ENCODE data around the gene KIR3DL2. TPM values are rescaled to one million over a fixed set of nuclear protein-coding genes. Genes with fewer than 3 reads are reported as not detected.
"Not testable (repeated sequence)": the region's sequence is repeated elsewhere in the genome, so short reads cannot be mapped to it uniquely, and the experiment has no call there.

KIR3DL2 gene
- 1 to 10 TPM in 1 of 9 donors, not detected in 8; 1.1 TPM for total RNA-seq
- under 1 TPM in 1 of 2 donors, not detected in 1; 0.04 TPM for polyA plus RNA-seq
- long read RNA-seq, donor 1 = 0 reads
- long read RNA-seq, donor 2, partial matches to known transcripts = 0 of 2 reads
- long read RNA-seq, donor 2, other reads (novel, unspliced or antisense) = 0 of 2 reads
- long read RNA-seq, donor 3 = 0 reads

DNA sequence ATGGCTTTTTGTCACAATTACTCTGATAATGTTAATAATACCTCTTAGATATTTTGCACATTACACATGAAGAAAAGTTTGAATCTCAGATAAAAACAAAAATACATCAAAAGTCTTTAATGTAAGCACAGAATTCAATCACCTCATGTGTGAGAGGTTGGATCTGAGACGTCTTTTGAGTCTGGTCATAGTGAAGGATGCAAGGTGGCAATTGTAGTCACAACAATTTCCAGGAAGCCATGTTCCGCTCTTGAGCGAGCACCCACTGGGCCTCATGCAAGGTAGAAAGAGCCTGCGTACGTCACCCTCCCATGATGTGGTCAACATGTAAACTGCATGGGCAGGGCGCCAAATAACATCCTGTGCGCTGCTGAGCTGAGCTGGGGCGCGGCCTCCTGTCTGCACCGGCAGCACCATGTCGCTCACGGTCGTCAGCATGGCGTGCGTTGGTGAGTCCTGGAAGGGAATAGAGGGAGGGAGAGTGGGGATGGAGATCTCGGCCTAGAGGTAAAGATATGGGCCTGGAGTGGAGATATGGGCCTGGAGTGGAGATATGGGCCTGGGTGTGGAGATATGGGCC is at the start of gene KIR3DL2:
Gene KIR3DL2 (plus strand): TSS at position 383 of the 580 bp plus-strand sequence. CDS start 33 bp downstream, at position 416.
- H3K4me1 ChIP-seq; H3K27ac ChIP-seq; DNase-seq; intact Hi-C loops (cut with DNase I); H3K9me3 ChIP-seq; ATAC-seq; H3K36me3 ChIP-seq; H3K4me3 ChIP-seq: not testable (repeated sequence)
- peaks cover 0 to 12% (median 0%) of the 10 kb centered on the region in 9 donors for H3K27me3 ChIP-seq
- WGBS, 4 donors = 79 to 86% (median 84%) methylated on average over 15 to 16 of the region's 16 CpGs

DNA sequence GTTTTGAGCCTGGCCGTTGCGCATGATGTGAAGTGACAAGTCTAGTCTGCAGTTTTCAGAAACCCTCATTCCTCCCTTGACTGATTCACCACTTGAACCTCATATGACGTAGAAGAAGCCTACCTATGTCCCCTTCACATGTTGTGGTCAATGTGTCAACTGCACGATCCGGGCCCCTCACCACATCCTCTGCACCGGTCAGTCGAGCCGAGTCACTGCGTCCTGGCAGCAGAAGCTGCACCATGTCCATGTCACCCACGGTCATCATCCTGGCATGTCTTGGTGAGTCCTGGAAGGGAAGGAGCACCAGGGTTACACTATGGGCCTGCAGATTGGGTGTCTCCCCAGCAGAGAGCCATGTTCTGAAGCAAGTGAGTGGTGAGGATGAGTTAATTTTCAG is 46.8 kb upstream of the KIR3DL2 start, which contains the start of gene KIR2DL4:
Gene KIR2DL4 (plus strand): TSS at position 201 of the 400 bp plus-strand sequence. CDS start 42 bp downstream, at position 243.
- H3K36me3 ChIP-seq = no peaks in the 10 kb centered on the region
- intact Hi-C loops (cut with DNase I) = no loop called here

DNA sequence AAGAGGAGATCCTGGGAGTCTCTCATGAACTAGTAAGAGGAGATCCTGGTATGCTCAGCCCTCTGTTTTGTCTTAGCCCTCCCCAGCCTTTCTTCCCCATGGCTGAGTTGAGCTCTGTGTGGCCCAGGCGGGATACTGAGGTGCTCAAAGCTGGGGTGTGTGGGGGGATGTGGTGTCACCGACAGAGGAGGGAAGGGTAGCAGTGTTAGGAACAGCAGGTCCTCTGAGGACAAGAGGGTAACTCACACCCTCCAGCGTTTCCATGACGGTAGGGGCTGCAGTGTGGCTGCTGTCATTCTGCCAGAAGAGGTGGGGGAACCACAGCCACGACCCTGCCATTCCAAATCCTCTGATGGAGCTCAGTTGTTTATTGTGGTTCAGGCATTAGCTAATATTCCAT is 46.1 kb upstream of the KIR3DL2 start:
- no peak overlapping the region for H3K27ac ChIP-seq
- no peak for ATAC-seq
- 53 to 58% (median 56%) methylated on average over 5 of the region's 5 CpGs for WGBS, 4 donors

More for the DNA sequence above, 46.8 kb upstream of the KIR3DL2 start, which contains the start of gene KIR2DL4:
- H3K4me3 ChIP-seq = no peak within 1 kb of the TSS
- TF ChIP-seq, protein P1, sequence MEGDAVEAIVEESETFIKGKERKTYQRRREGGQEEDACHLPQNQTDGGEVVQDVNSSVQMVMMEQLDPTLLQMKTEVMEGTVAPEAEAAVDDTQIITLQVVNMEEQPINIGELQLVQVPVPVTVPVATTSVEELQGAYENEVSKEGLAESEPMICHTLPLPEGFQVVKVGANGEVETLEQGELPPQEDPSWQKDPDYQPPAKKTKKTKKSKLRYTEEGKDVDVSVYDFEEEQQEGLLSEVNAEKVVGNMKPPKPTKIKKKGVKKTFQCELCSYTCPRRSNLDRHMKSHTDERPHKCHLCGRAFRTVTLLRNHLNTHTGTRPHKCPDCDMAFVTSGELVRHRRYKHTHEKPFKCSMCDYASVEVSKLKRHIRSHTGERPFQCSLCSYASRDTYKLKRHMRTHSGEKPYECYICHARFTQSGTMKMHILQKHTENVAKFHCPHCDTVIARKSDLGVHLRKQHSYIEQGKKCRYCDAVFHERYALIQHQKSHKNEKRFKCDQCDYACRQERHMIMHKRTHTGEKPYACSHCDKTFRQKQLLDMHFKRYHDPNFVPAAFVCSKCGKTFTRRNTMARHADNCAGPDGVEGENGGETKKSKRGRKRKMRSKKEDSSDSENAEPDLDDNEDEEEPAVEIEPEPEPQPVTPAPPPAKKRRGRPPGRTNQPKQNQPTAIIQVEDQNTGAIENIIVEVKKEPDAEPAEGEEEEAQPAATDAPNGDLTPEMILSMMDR (IDR thresholded peaks at IDR 0.05) = no peak
- TF ChIP-seq POLR2A (IDR thresholded peaks at IDR 0.05) = no peak
- H3K27me3 ChIP-seq = peaks cover 0 to 3% (median 0%) of the 10 kb centered on the region in 9 donors
- H3K27ac ChIP-seq = no peak within 1 kb of the TSS
- 80 to 89% (median 82%) methylated on average over 10 of the region's 10 CpGs for WGBS, 4 donors
- ATAC-seq (no peak), DNase-seq (no peak)
- peaks cover 0 to 7% (median 0%) of the 10 kb centered on the region in 12 donors for H3K9me3 ChIP-seq
- H3K4me1 ChIP-seq = no peaks in the 10 kb centered on the region

DNA sequence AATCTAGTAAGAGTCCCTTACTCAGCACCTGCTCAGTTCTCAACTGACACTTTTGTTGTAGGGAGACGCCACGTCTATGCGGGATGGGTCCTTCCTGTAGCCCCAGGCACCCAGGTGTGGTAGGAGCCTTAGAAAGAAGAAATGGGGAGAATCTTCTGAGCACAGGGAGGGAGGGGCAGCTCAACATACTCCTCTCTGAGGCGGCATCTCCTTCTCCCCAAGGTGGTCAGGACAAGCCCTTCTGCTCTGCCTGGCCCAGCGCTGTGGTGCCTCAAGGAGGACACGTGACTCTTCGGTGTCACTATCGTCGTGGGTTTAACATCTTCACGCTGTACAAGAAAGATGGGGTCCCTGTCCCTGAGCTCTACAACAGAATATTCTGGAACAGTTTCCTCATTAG is 45.7 kb upstream of the KIR3DL2 start:
- Histone ChIP-seq H3K4me1 (no peaks in the 10 kb centered on the region), H3K27me3 (peaks cover 0 to 4% (median 0%) of the 10 kb centered on the region in 9 donors), H3K9me3 (peaks cover 0 to 3% (median 0%) of the 10 kb centered on the region in 12 donors), H3K27ac (no peak overlapping the region), H3K36me3 (no peaks in the 10 kb centered on the region), H3K4me3 (no peak overlapping the region)
- DNase-seq (no peak), ATAC-seq (no peak)
- 85 to 92% (median 88%) methylated on average over 10 of the region's 10 CpGs for WGBS, 4 donors
- intact Hi-C loops (cut with DNase I) = no loop called here
- TF ChIP-seq, protein P1 (IDR thresholded peaks at IDR 0.05) = no peak
- TF ChIP-seq POLR2A (IDR thresholded peaks at IDR 0.05) = no peak

More for the DNA sequence above, 46.1 kb upstream of the KIR3DL2 start:
- Histone ChIP-seq H3K27me3 (peaks cover 0 to 3% (median 0%) of the 10 kb centered on the region in 9 donors), H3K4me1 (no peaks in the 10 kb centered on the region), H3K9me3 (peaks cover 0 to 7% (median 0%) of the 10 kb centered on the region in 12 donors), H3K36me3 (no peaks in the 10 kb centered on the region), H3K4me3 (no peak overlapping the region)
- TF ChIP-seq, protein P1 (IDR thresholded peaks at IDR 0.05) = no peak
- no peak for TF ChIP-seq POLR2A (IDR thresholded peaks at IDR 0.05)
- intact Hi-C loops (cut with DNase I) = no loop called here
- DNase-seq = no peak

Data from heart left ventricle (tissue), 16 donors.